Suppressor macrophage treated with lipopolysaccharide for 1 hour (primary cell): ENCODE results near the gene TEP1.
A peak's percentile ranks its signal among the peaks of the same experiment; 100 is the strongest.
"Not testable (repeated sequence)": the region's sequence is repeated elsewhere in the genome, so short reads cannot be mapped to it uniquely, and the experiment has no call there.

ENCODE experiments used
- DNase-seq, 3 donors: peaks; one replicate each; pipeline ENCODE4 v3.0.0-alpha.2; 2020 to 2022

TEP1 gene

GRCh38 chr14:20412876-20413743 is at the start of gene TEP1:
TEP1 (minus strand) TSS chr14:20413501; CDS start chr14:20408439, 5,062 bp downstream.
- peak; percentile 88 to 94 (median 90) for DNase-seq

DNA sequence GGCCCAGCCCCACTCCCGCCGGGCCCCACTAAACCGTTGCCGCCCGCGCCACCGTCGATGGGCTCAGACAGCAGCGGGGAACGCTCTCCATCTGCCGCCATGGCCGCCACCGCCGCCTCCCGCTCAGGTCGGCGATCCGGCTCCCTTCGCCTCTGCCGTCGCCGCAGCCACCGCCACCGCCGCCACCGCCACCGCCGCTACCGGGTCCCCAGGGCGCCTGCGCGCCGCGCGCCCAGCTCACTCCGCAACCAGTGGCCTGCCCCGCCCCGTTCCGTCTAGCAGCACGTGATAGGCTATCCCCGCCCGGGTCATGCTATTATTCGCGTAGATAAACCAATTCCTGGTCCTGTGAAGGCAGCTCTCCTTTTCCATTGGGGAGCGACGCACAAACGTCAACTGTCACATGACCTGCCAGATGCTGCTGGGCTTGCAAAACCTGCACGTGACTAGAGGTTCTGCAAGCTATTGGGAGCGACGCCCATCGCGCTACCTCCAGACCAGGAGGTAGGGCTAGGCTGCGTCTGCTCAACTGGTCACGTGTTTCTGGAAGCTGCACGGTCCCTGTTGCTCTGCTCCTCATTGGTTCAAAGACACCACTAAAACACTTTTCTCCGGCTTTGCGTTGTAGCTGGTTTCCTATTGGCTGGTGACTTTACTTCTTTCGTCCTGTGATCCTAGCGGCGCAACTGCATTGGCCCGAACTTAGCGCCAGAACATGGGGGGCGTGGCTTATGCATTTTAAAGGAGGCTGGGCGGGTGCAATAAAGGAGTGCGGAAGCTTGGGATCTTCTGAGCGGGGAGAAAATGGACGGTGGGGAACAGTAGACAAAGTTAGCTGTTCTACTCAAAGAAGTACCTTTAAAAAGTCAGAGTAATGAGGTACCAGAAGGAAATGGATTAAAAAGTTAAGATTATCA is 48.2 kb upstream of the TEP1 start, which contains the start of gene PIP4P1:
Gene PIP4P1 (minus strand): TSS at position 210 of the 917 bp plus-strand sequence. CDS start 109 bp downstream, at position 101.
- DNase-seq, result peak; percentile 99 to 100 (median 99)

- no peak for DNase-seq
These were observed 47.3 kb upstream of the TEP1 start for GRCh38 chr14:20460458-20461224.

GRCh38 chr14:20458031-20458789 is 44.9 kb upstream of the TEP1 start:
- no peak for DNase-seq

DNA sequence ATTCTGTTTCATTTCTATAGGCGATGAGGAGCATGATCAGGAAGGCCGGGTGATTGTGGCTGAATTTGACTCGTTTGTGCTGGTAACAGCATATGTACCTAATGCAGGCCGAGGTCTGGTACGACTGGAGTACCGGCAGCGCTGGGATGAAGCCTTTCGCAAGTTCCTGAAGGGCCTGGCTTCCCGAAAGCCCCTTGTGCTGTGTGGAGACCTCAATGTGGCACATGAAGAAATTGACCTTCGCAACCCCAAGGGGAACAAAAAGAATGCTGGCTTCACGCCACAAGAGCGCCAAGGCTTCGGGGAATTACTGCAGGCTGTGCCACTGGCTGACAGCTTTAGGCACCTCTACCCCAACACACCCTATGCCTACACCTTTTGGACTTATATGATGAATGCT is 43.7 kb upstream of the TEP1 start:
- peak; percentile 30 to 54 (median 54) for DNase-seq

DNA sequence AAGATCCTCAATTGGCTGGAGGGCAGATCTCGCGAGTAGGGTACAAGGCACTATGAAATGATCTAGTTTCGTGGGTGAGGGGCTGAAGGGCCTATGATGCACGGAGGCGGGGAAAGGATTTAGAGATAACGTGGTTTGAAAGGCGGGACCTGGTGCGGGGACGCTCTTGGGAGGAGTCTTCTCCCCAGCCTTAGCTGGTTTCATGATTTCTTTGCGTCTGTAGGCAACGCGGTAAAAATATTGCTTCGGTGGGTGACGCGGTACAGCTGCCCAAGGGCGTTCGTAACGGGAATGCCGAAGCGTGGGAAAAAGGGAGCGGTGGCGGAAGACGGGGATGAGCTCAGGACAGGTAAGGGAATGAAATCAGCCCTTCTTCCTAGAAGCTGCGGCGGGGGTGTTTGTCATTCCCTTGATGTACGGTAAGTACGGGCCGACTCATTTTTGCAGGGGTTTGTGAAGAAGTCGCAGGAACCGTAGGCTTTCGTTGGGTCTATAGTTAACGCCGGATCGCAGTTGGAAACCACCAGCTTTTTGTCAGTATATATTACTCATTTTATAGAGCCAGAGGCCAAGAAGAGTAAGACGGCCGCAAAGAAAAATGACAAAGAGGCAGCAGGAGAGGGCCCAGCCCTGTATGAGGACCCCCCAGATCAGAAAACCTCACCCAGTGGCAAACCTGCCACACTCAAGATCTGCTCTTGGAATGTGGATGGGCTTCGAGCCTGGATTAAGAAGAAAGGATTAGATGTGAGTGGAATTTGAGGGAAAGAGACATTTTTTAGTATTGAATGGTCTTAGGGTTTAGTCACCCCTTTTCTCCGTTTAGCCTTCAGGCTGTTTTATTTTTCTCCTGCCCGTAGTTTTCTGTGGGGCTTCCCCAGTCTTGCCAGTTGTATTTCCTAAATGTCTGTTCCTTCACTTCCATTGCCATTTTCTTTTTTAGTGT is 42.3 kb upstream of the TEP1 start:
- DNase-seq, result peak; percentile 76 to 85 (median 80)

DNA sequence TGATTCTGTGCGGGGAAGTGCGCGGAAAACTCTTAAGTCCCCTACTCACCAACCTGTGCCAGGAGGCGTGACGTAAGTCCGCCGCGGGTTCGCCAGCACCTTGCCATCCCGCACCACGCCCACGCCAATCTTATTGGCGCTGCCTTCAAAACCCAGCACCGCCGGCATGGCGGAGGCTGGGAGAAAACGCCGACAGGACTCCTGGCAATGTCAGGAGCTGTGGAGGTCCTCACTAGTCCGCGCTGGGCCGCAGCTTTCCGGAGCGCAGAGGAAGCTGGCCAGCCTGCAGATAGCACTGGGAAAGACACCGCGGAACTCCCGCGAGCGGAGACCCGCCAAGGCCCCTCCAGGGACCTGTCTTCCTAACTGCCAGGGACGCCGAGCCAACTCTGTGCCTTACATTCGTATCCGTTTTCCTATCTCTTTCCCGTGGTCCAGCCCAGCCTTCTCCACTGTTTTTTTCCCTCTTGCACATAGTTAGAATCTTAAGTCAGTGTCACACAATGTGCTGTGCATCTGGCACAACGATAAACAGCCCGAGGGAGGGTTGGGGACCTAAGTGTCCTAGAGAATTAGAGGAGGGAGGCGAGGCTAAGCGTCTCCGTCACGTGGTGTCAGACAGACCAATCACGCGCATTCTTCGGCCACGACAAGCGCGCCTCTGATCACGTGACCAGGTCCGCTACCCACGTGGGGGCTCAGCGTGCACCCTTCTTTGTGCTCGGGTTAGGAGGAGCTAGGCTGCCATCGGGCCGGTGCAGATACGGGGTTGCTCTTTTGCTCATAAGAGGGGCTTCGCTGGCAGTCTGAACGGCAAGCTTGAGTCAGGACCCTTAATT is 41.4 kb upstream of the TEP1 start, which contains the start of the genes APEX1 and OSGEP:
Gene APEX1 (plus strand): TSS at position 711 of the 839 bp plus-strand sequence. CDS start 420 bp downstream, outside the sequence.
Gene OSGEP (minus strand): TSS at position 297 of the 839 bp plus-strand sequence. CDS start 129 bp downstream, at position 168.
- DNase-seq, result peak; percentile 99 to 100 (median 100)

- not testable (repeated sequence) for DNase-seq
These were observed 39.5 kb upstream of the TEP1 start for GRCh38 chr14:20452831-20453230.

GRCh38 chr14:20446889-20447288 is 33.6 kb upstream of the TEP1 start:
- DNase-seq, result no peak

DNA sequence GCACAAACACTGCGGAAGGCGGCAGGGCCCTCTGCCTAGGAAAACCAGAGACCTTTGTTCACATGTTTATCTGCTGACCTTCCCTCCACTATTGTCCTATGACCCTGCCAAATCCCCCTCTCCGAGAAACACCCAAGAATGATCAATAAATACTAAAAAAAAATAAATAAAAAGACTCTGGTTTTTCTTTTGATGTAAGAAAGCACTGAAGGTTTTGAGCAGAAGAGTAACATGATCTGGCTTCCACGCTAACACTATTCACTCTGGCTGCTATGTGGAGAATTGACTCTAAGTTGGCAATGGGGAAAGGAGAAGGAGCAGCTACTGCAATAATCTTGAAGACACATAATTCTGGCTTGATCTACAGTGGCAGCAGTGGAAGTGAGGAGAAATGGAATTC is 30.3 kb upstream of the TEP1 start:
- DNase-seq, result not testable (repeated sequence)

DNA sequence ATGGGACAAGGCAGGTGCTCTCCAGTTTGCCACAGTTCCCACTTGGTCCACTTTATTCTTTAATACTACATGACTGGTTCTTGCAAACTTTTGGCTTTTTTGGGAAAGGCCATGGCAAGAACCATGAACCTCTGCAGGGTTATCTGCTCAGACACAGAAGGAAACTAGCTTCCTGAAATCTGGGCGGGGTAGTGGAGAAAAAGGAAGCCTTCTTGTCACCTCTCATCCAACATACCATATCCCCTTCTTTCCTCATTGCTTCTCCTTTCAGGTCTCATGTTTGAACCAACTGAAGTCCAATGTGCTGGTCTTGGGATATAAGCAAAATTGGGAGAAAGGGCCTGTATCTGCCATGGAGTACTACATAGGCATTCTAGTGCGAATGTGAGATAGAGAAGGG is 28.2 kb upstream of the TEP1 start:
- DNase-seq, result no peak

DNA sequence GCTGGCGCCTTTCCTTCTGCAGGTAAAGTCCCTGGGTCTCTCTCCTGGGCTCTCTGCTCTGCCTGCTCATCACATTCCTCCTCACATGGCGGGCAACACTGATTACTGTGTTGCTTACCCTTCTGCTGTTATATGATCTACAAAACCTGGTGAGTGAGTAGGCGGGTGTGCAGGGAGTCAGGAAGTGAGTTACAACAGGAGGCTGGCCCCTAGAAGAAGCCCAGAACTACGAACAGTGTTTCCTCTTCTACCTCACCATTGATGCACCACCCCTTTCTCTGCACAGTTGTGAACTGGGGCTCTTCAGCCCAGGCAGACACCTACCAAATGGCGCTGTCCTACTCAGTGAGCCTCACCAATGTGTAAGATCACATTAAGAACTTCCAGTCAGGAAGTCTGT is 27.6 kb upstream of the TEP1 start:
- DNase-seq, result no peak

DNA sequence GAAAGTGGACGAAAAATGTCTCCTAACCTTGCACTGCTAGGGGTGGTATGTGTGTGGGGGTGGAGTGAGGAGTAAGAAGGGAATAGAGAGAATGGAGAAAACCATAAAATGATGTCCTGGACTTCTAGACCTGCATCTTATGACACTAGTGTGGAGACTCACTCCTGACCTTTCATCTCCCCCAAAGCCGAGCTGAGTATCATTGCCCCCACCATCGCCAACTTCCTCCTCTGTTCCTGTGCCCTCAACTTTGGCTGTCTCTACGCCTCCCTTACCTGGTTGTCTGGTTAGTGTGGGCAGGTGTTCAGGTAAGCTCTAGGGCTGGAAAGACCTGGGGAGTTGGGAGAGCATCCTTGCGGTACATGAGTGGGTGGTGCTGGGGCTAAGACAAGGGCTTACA is 27.2 kb upstream of the TEP1 start:
- DNase-seq, result no peak

DNA sequence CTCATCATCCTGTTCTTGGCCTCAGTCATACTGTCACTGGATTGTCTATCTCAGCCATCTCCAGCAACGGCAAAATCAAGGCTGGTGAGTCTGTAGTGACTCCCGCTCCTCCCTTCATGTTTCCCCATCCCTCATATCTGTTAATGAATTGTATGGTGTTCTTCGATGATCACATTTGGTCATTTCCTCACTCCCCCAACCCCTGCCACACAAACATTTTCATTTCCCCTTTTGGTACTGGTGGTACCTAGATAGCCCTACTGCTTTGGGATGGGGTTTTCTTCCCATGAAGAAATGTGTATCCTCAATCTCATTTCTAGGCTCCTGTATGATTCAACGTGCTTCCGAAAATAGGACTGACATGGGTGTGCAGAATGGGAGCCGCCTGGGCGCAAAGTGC is 25.4 kb upstream of the TEP1 start:
- no peak for DNase-seq

DNA sequence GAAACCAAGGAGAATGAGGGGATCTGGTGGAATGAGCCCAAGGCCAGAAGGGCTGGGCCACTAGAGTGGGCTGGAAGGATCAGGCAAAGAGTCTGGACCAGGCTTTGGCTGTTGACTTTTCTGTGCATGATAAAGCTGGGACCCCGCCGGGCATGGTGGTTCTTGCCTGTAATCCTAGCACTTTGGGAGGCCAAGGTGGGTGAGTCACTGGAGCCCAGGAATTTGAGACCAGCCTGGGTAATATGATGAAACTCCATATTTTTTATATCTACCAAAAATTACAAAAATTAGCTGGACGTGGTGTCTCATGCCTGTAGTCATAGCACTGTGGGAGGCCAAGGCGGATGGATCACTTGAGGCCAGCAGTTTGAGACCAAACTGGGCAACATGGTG is 23.1 kb upstream of the TEP1 start:
- no peak for DNase-seq

GRCh38 chr14:20435582-20436362 is 22.5 kb upstream of the TEP1 start, which contains the start of gene KLHL33:
KLHL33 (minus strand) TSS chr14:20436166; CDS start chr14:20435811, 355 bp downstream.
- no peak for DNase-seq

GRCh38 chr14:20434701-20435581 is 21.6 kb upstream of the TEP1 start:
- DNase-seq, result no peak
